ENCODE results near the gene TFIP11. TPM values are rescaled to one million over a fixed set of nuclear protein-coding genes. Genes with fewer than 3 reads are reported as not detected.
"Not testable (repeated sequence)": the region's sequence is repeated elsewhere in the genome, so short reads cannot be mapped to it uniquely, and the experiment has no call there.

TFIP11 gene
- total and polyA plus RNA-seq, 2 donors from 2014 or later = 26.7 to 34.2 TPM

- intact Hi-C loops (cut with DNase I) = no loop called here
- no peaks in the 10 kb centered on the region for H3K4me1 ChIP-seq (ENCODE audit: control insufficient read depth in 2 of 3, insufficient read depth in 2 of 3, low read depth in 1 of 3, low read length in 3 of 3)
- no peak for FAIRE-seq
Measured at GRCh38 chr22:26534171-26534855, 22.0 kb upstream of the TFIP11 start.

GRCh38 chr22:26529345-26529744, 17.1 kb upstream of the TFIP11 start:
- Histone ChIP-seq H3K4me3 (ENCODE audit: low read length in 3 of 3) (no peak overlapping the region), H3K4me1 (ENCODE audit: control insufficient read depth in 2 of 3, insufficient read depth in 2 of 3, low read depth in 1 of 3, low read length in 3 of 3) (peaks cover 0 to 5% (median 0%) of the 10 kb centered on the region in 3 donors), H3K9ac (ENCODE audit: low read length in 3 of 3) (no peak overlapping the region), H3K9me3 (ENCODE audit: control insufficient read depth in 2 of 3, insufficient read depth in 1 of 3, low read length in 3 of 3) (no peaks in the 10 kb centered on the region), H3K27me3 (ENCODE audit: control insufficient read depth, insufficient read depth, low read length) (no peaks in the 10 kb centered on the region), H3K27ac (ENCODE audit: low read depth in 2 of 2, low read length in 2 of 2) (no peak overlapping the region), H3K36me3 (ENCODE audit: control insufficient read depth in 2 of 3, insufficient read depth in 3 of 3, low read length in 3 of 3) (peaks cover 0 to 3% (median 0%) of the 10 kb centered on the region in 3 donors)
- DNase-seq (no peak), FAIRE-seq (no peak)
- intact Hi-C loops (cut with DNase I) = no loop called here
- no peak for TF ChIP-seq CTCF (IDR thresholded peaks at IDR 0.05; ENCODE audit: borderline replicate concordance, extremely low read depth, insufficient read depth)

More at GRCh38 chr22:26534171-26534855, 22.0 kb upstream of the TFIP11 start:
- Histone ChIP-seq H3K27me3 (ENCODE audit: control insufficient read depth, insufficient read depth, low read length) (no peaks in the 10 kb centered on the region), H3K9me3 (ENCODE audit: control insufficient read depth in 2 of 3, insufficient read depth in 1 of 3, low read length in 3 of 3) (no peaks in the 10 kb centered on the region), H3K9ac (ENCODE audit: low read length in 3 of 3) (no peak overlapping the region), H3K4me3 (ENCODE audit: low read length in 3 of 3) (no peak overlapping the region), H3K27ac (ENCODE audit: low read depth in 2 of 2, low read length in 2 of 2) (no peak overlapping the region), H3K36me3 (ENCODE audit: control insufficient read depth in 2 of 3, insufficient read depth in 3 of 3, low read length in 3 of 3) (peaks cover 0 to 8% (median 3%) of the 10 kb centered on the region in 3 donors)
- TF ChIP-seq CTCF (IDR thresholded peaks at IDR 0.05; ENCODE audit: borderline replicate concordance, extremely low read depth, insufficient read depth) = no peak
- no peak for DNase-seq

GRCh38 chr22:26528518-26528917, 16.2 kb upstream of the TFIP11 start:
- DNase-seq; intact Hi-C loops (cut with DNase I); H3K27me3 ChIP-seq (ENCODE audit: control insufficient read depth, insufficient read depth, low read length); H3K9ac ChIP-seq (ENCODE audit: low read length in 3 of 3); H3K4me3 ChIP-seq (ENCODE audit: low read length in 3 of 3); H3K4me1 ChIP-seq (ENCODE audit: control insufficient read depth in 2 of 3, insufficient read depth in 2 of 3, low read depth in 1 of 3, low read length in 3 of 3); H3K27ac ChIP-seq (ENCODE audit: low read depth in 2 of 2, low read length in 2 of 2); H3K9me3 ChIP-seq (ENCODE audit: control insufficient read depth in 2 of 3, insufficient read depth in 1 of 3, low read length in 3 of 3); H3K36me3 ChIP-seq (ENCODE audit: control insufficient read depth in 2 of 3, insufficient read depth in 3 of 3, low read length in 3 of 3); FAIRE-seq: not testable (repeated sequence)

- no peaks in the 10 kb centered on the region for H3K27me3 ChIP-seq (ENCODE audit: control insufficient read depth, insufficient read depth, low read length)
- no peak overlapping the region for H3K27ac ChIP-seq (ENCODE audit: low read depth in 2 of 2, low read length in 2 of 2)
- FAIRE-seq (no peak), DNase-seq (no peak)
- TF ChIP-seq CTCF (IDR thresholded peaks at IDR 0.05; ENCODE audit: borderline replicate concordance, extremely low read depth, insufficient read depth) = no peak
- H3K9ac ChIP-seq (ENCODE audit: low read length in 3 of 3) = no peak overlapping the region
- intact Hi-C loops (cut with DNase I) = no loop called here
- no peaks in the 10 kb centered on the region for H3K9me3 ChIP-seq (ENCODE audit: control insufficient read depth in 2 of 3, insufficient read depth in 1 of 3, low read length in 3 of 3)
- H3K36me3 ChIP-seq (ENCODE audit: control insufficient read depth in 2 of 3, insufficient read depth in 3 of 3, low read length in 3 of 3) = peaks cover 0 to 3% (median 0%) of the 10 kb centered on the region in 3 donors
- no peak overlapping the region for H3K4me3 ChIP-seq (ENCODE audit: low read length in 3 of 3)
- peaks cover 0 to 5% (median 0%) of the 10 kb centered on the region in 3 donors for H3K4me1 ChIP-seq (ENCODE audit: control insufficient read depth in 2 of 3, insufficient read depth in 2 of 3, low read depth in 1 of 3, low read length in 3 of 3)
Measured at GRCh38 chr22:26527574-26528465, 15.5 kb upstream of the TFIP11 start.

Measured in kidney (tissue), 14 donors.